HG03060 (cell line): ENCODE data around the gene TENT4A.
A peak's percentile ranks its signal among the peaks of the same experiment; 100 is the strongest.

Experiments
- ATAC-seq: cut with Tn5 transposase; IDR thresholded peaks from one replicate; pipeline ENCODE4 v1.9.1; 2021; ENCODE audit warnings: low read depth, moderate number of reproducible peaks; ENCODE audit not compliant: unreplicated experiment

Gene TENT4A

GRCh38 chr5:6700074-6700684, 13.1 kb upstream of the TENT4A start:
- ATAC-seq = no peak

- no peak for ATAC-seq
Observed at GRCh38 chr5:6700685-6701355, 12.4 kb upstream of the TENT4A start.

- no peak for ATAC-seq
Observed at GRCh38 chr5:6701491-6701890, 11.7 kb upstream of the TENT4A start.

GRCh38 chr5:6702633-6703032, 10.6 kb upstream of the TENT4A start:
- no peak for ATAC-seq

- no peak for ATAC-seq
Observed at GRCh38 chr5:6703806-6704205, 9.4 kb upstream of the TENT4A start.

- ATAC-seq = no peak
Observed at GRCh38 chr5:6704361-6704851, 8.8 kb upstream of the TENT4A start.

GRCh38 chr5:6705088-6705487, 8.1 kb upstream of the TENT4A start:
- peak; percentile 48 for ATAC-seq

GRCh38 chr5:6705959-6706358, 7.3 kb upstream of the TENT4A start:
- ATAC-seq = no peak

- ATAC-seq = no peak
Observed at GRCh38 chr5:6707852-6708251, 5.4 kb upstream of the TENT4A start.

- ATAC-seq = no peak
Observed at GRCh38 chr5:6708814-6709213, 4.4 kb upstream of the TENT4A start.

- ATAC-seq = no peak
Observed at GRCh38 chr5:6710070-6710469, 3.2 kb upstream of the TENT4A start.

GRCh38 chr5:6710551-6711318, 2.5 kb upstream of the TENT4A start:
- ATAC-seq = no peak

- ATAC-seq = no peak
Observed at GRCh38 chr5:6711409-6712141, 1.7 kb upstream of the TENT4A start.

GRCh38 chr5:6712142-6712576, 1.1 kb upstream of the TENT4A start:
- no peak for ATAC-seq

GRCh38 chr5:6712577-6713273, 507 bp upstream of the TENT4A start:
- peak; percentile 28 for ATAC-seq

GRCh38 chr5:6714226-6715041, 1.2 kb downstream of the TENT4A start:
- no peak for ATAC-seq

- no peak for ATAC-seq
Observed at GRCh38 chr5:6715271-6715670, 2.0 kb downstream of the TENT4A start.

- ATAC-seq = no peak
Observed at GRCh38 chr5:6715758-6716628, 2.8 kb downstream of the TENT4A start.
